NB4 (cell line): ENCODE measurements around the gene CDH13.

Experiments used
- DNase-seq: peaks from one replicate; pipeline ENCODE4 v3.0.0; 2010; ENCODE audit warnings: low read depth
- H3K4me3 ChIP-seq: one replicate; pipeline ENCODE4 v1.5.1; 2011; ENCODE audit warnings: mild to moderate bottlenecking, low read depth, low read length, moderate library complexity
- CTCF ChIP-seq: IDR thresholded peaks from one replicate; pipeline ENCODE4 v1.5.1; 2012; ENCODE audit warnings: low read depth, low read length
- MAX ChIP-seq: IDR thresholded peaks from 2 replicates; pipeline ENCODE4 v1.6.1; 2011; ENCODE audit warnings: low read depth, low read length
- MYC ChIP-seq: IDR thresholded peaks from 2 replicates; pipeline ENCODE4 v1.6.1; 2011; ENCODE audit warnings: low read depth, low read length
- POLR2A ChIP-seq: IDR thresholded peaks from 2 replicates; pipeline ENCODE4 v1.6.1; 2011; ENCODE audit warnings: mild to moderate bottlenecking; ENCODE audit not compliant: insufficient read length; ENCODE audit errors: extremely low read depth

The CDH13 gene

GRCh38 chr16:83772806-83773205 is 1146.0 kb downstream of the CDH13 start:
- no peak overlapping the region for H3K4me3 ChIP-seq
- no peak for TF ChIP-seq CTCF
- no peak for DNase-seq

- TF ChIP-seq CTCF (no peak), MAX (no peak), POLR2A (no peak), MYC (no peak)
These were observed 1147.3 kb downstream of the CDH13 start for GRCh38 chr16:83774066-83774465.

GRCh38 chr16:83776944-83777343 is 1150.2 kb downstream of the CDH13 start:
- TF ChIP-seq MYC (no peak), POLR2A (no peak), MAX (no peak), CTCF (no peak)
- H3K4me3 ChIP-seq = no peak overlapping the region
- no peak for DNase-seq

More at GRCh38 chr16:83774066-83774465, 1147.3 kb downstream of the CDH13 start:
- H3K4me3 ChIP-seq = no peak overlapping the region
- DNase-seq = no peak

- H3K4me3 ChIP-seq = no peak overlapping the region
- TF ChIP-seq POLR2A (no peak), CTCF (no peak), MAX (no peak), MYC (no peak)
- DNase-seq = no peak
These were observed 1153.1 kb downstream of the CDH13 start for GRCh38 chr16:83779886-83780285.

GRCh38 chr16:83785455-83785854 is 1158.7 kb downstream of the CDH13 start:
- peak; percentile 13 for DNase-seq
- no peak overlapping the region for H3K4me3 ChIP-seq
- no peak for TF ChIP-seq CTCF
- no peak for TF ChIP-seq MYC
- TF ChIP-seq POLR2A = no peak
- no peak for TF ChIP-seq MAX

- no peak overlapping the region for H3K4me3 ChIP-seq
- no peak for DNase-seq
- TF ChIP-seq CTCF = no peak
- TF ChIP-seq MYC = no peak
- TF ChIP-seq MAX = no peak
- TF ChIP-seq POLR2A = no peak
These were observed 1163.1 kb downstream of the CDH13 start for GRCh38 chr16:83789642-83790401.
